ENCODE results near the gene MTMR12.

GRCh38 chr5:32217886-32218396, 94.8 kb downstream of the MTMR12 start:
- TF ChIP-seq CTCF (IDR thresholded peaks at IDR 0.05; ENCODE audit: low read depth, low read length, poor library complexity, severe bottlenecking) (no peak), EZH2phosphoT487 (IDR thresholded peaks at IDR 0.05; ENCODE audit: borderline replicate concordance, low read length) (no peak)

All from DOHH2 (cell line).